ENCODE measurements around the gene CHST7.

The CHST7 gene

GRCh38 chrX:46647251-46647650 lies 73.7 kb downstream of the CHST7 start:
- DNase-seq (ENCODE audit: low read depth, low spot score), result no peak

Measured in brain pericyte (primary cell).